Smooth muscle cell (in vitro differentiated cells): ENCODE measurements around the gene LMAN2L. TPM values are rescaled to one million over a fixed set of nuclear protein-coding genes. Genes with fewer than 3 reads are reported as not detected.
A peak's percentile ranks its signal among the peaks of the same experiment; 100 is the strongest.

Experiments
- DNase-seq: peaks from one replicate; lab custom pipeline; 2025; ENCODE audit not compliant: unreplicated experiment; lab: John Stamatoyannopoulos, UW
- H2AFZ ChIP-seq: fragments of 200-600 bp; sonication (generic); 2 replicates; pipeline ENCODE4 v1.6.0; 2016; ENCODE audit warnings: antibody characterized with exemption, low read depth, mild to moderate bottlenecking
- H3F3A ChIP-seq: fragments of 200-600 bp; sonication (generic); 2 replicates; pipeline ENCODE4 v1.6.0; 2017; ENCODE audit warnings: antibody characterized with exemption, low read depth
- H3K27ac ChIP-seq: fragments of 200-600 bp; sonication (generic); 2 replicates; pipeline ENCODE4 v1.5.1; 2016; ENCODE audit warnings: low read depth, mild to moderate bottlenecking
- H3K27me3 ChIP-seq: fragments of 200-600 bp; sonication (generic); 2 replicates; pipeline ENCODE4 v1.6.1; 2016; ENCODE audit warnings: low read depth, mild to moderate bottlenecking
- H3K36me3 ChIP-seq: fragments of 200-600 bp; sonication (generic); 2 replicates; pipeline ENCODE4 v1.5.1; 2016; ENCODE audit warnings: low read depth
- H3K4me1 ChIP-seq: fragments of 200-600 bp; sonication (generic); 2 replicates; pipeline ENCODE4 v1.5.1; 2016; ENCODE audit warnings: low read depth
- H3K4me2 ChIP-seq: fragments of 200-600 bp; sonication (generic); 2 replicates; pipeline ENCODE4 v1.6.0; 2016; ENCODE audit warnings: mild to moderate bottlenecking
- H3K4me3 ChIP-seq: fragments of 200-600 bp; sonication (generic); 2 replicates; pipeline ENCODE4 v1.5.1; 2016; ENCODE audit warnings: mild to moderate bottlenecking
- H3K79me2 ChIP-seq: fragments of 200-600 bp; sonication (generic); 2 replicates; pipeline ENCODE4 v1.6.0; 2016; ENCODE audit warnings: low read depth, mild to moderate bottlenecking
- H3K9ac ChIP-seq: fragments of 200-600 bp; sonication (generic); 2 replicates; pipeline ENCODE4 v1.6.0; 2016; ENCODE audit warnings: low read depth
- H3K9me3 ChIP-seq: fragments of 200-600 bp; sonication (generic); replicated peaks from 2 replicates; pipeline ENCODE4 v1.5.1; 2016; ENCODE audit warnings: low read depth
- H4K20me1 ChIP-seq: fragments of 200-600 bp; sonication (generic); 2 replicates; pipeline ENCODE4 v1.6.0; 2016; ENCODE audit warnings: low read depth
- CTCF ChIP-seq: fragments of 200-600 bp; sonication (generic); IDR thresholded peaks from 2 replicates; pipeline ENCODE4 v1.5.1; 2017; ENCODE audit warnings: borderline replicate concordance, mild to moderate bottlenecking, antibody characterized with exemption; ENCODE audit not compliant: insufficient read depth, poor library complexity, severe bottlenecking
- WGBS: methylation state at CpG from one replicate; pipeline ENCODE4 v1.1.7; 2016; ENCODE audit warnings: low lambda C conversion rate; 5-methylcytosine and 5-hydroxymethylcytosine counted together
- polyA plus RNA-seq: library from polyadenylated mRNA; unstranded; fragments of >200 nt; fragmentation: Nextera tagmentation; extraction: Ambion mirVana; gene quantifications from 2 replicates; pipeline ENCODE4 v1.2.1, GENCODE V29; 2016
- total RNA-seq: library from RNA; depleted of rRNA; stranded (reverse); fragments of >200 nt; gene quantifications from 2 replicates; pipeline ENCODE4 v1.2.3, GENCODE V29; 2014

Gene LMAN2L
- total and polyA plus RNA-seq, 2 experiments from 2014 or later: 26.2 to 32.9 TPM

GRCh38 chr2:96763511-96764252 lies 23.8 kb upstream of the LMAN2L start:
- Histone ChIP-seq H3K4me1 (peaks cover 43% of the 10 kb centered on the region), H3K9ac (no peak overlapping the region), H4K20me1 (peaks cover 41% of the 10 kb centered on the region), H3K27ac (no peak overlapping the region), H3K4me3 (peak overlapping the region; percentile 53), H3K79me2 (peaks cover 38% of the 10 kb centered on the region), H3K9me3 (no peaks in the 10 kb centered on the region), H2AFZ (no peak overlapping the region), H3K27me3 (no peaks in the 10 kb centered on the region), H3K4me2 (peak overlapping the region; percentile 94), H3F3A (no peaks in the 10 kb centered on the region), H3K36me3 (no peaks in the 10 kb centered on the region)
- no peak for DNase-seq
- WGBS: 41% methylated on average over 4 of the region's 7 CpGs
- TF ChIP-seq CTCF: peak; percentile 40

- H3F3A ChIP-seq: no peaks in the 10 kb centered on the region
- peaks cover 36% of the 10 kb centered on the region for H4K20me1 ChIP-seq
- peaks cover 38% of the 10 kb centered on the region for H3K79me2 ChIP-seq
- H2AFZ ChIP-seq: no peak overlapping the region
- peak overlapping the region; percentile 94 for H3K4me2 ChIP-seq
- H3K4me1 ChIP-seq: peaks cover 43% of the 10 kb centered on the region
- H3K9me3 ChIP-seq: no peaks in the 10 kb centered on the region
- 40% methylated on average over 15 of the region's 15 CpGs for WGBS
- no peaks in the 10 kb centered on the region for H3K27me3 ChIP-seq
- peak overlapping the region; percentile 53 for H3K4me3 ChIP-seq
- no peak for TF ChIP-seq CTCF
- H3K9ac ChIP-seq: no peak overlapping the region
- no peaks in the 10 kb centered on the region for H3K36me3 ChIP-seq
- no peak overlapping the region for H3K27ac ChIP-seq
- no peak for DNase-seq
Measured at GRCh38 chr2:96762529-96763311, 22.9 kb upstream of the LMAN2L start.

GRCh38 chr2:96760986-96761832 lies 21.3 kb upstream of the LMAN2L start:
- no peak for DNase-seq
- H3K4me3 ChIP-seq: peak overlapping the region; percentile 53
- no peak overlapping the region for H2AFZ ChIP-seq
- WGBS: 59% methylated on average over 43 of the region's 59 CpGs
- peaks cover 33% of the 10 kb centered on the region for H3K79me2 ChIP-seq
- peak overlapping the region; percentile 94 for H3K4me2 ChIP-seq
- no peak overlapping the region for H3K27ac ChIP-seq
- no peaks in the 10 kb centered on the region for H3F3A ChIP-seq
- peak; percentile 52 for TF ChIP-seq CTCF
- H3K4me1 ChIP-seq: peaks cover 43% of the 10 kb centered on the region
- no peaks in the 10 kb centered on the region for H3K27me3 ChIP-seq
- no peaks in the 10 kb centered on the region for H3K9me3 ChIP-seq
- no peaks in the 10 kb centered on the region for H3K36me3 ChIP-seq
- peaks cover 25% of the 10 kb centered on the region for H4K20me1 ChIP-seq
- peak overlapping the region; percentile 27 for H3K9ac ChIP-seq
